Pulmonary artery endothelial cell (primary cell): ENCODE results near the gene IL13. TPM values are rescaled to one million over a fixed set of nuclear protein-coding genes. Genes with fewer than 3 reads are reported as not detected.

Experiments
- DNase-seq: peaks from one replicate; pipeline ENCODE4 v3.0.0-alpha.2; 2011; ENCODE audit warnings: low read depth, low spot score
- total RNA-seq: library from RNA; depleted of rRNA; stranded (reverse); fragments of >200 nt; gene quantifications from 2 replicates; pipeline ENCODE4 v1.2.3, GENCODE V29; 2014

Gene IL13
- total RNA-seq, 1 donor from 2014 or later = not detected

DNA sequence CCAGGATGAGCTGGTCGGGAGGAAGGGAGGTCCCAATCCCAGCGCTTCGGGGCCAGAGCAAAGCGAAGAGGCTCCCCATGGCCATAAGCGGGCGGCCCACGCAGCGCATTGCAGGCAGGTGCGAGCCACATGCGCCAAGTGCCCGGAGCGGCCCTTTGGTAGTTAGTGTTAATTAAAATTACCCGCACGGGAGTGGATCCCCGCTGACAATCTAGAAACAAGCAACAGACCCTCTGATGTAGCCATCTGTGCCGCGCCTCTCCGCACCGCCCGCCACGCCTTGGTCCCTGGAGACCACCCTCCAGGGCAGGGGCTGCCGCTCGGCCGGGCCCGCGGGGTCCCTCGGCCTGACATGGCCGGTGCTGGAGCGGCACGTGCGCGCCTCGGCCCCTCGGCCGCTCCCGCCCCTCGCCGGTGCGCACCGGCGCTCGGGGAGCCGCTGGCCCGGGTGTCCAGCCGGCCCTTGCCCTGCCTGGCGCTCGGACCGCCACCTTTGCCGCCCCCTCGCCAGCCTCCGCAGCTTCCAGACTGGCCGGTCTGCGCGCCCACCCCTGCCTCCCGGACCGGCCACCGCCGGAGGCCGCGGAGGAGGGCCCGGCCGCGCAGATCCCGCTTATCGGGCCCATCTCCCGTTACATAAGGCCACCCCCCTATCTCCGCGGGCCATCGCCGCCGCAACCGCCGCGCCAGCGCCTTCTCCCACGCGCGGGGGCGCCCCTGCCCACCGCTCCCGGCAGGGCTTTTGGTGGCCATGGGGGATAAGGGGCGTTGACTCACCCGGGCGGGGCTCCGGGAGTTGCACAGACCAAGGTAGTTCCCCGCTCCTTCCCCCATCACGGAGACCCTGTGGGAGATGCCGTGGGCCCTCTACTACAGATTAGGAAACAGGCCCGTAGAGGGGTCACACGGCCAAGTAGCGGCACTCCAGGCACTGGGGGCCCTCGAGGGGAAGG lies 1.9 kb upstream of the IL13 start:
- DNase-seq = no peak

DNA sequence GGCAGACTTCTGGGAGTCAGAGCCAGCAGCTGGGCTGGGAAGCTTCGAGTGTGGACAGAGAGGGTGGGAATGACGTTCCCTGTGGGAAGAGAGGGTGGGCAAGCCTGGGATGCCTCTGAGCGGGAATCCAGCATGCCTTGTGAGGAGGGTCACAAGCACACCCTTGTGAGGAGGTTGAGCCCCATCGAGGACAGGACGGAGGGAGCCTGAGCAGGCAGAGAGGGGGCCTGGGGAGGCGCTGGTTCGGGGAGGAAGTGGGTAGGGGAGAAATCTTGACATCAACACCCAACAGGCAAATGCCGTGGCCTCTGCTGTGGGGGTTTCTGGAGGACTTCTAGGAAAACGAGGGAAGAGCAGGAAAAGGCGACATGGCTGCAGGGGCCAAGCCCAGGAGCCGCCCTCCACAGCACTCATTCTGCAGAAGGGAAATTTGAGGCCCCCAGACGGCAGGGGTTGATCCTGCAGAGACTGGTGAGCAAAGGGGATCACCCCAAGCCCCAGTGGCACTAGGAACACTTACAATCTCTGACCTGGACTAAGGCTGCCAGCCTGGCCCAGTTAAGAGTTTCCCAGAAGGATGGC lies 1.1 kb upstream of the IL13 start:
- no peak for DNase-seq

DNA sequence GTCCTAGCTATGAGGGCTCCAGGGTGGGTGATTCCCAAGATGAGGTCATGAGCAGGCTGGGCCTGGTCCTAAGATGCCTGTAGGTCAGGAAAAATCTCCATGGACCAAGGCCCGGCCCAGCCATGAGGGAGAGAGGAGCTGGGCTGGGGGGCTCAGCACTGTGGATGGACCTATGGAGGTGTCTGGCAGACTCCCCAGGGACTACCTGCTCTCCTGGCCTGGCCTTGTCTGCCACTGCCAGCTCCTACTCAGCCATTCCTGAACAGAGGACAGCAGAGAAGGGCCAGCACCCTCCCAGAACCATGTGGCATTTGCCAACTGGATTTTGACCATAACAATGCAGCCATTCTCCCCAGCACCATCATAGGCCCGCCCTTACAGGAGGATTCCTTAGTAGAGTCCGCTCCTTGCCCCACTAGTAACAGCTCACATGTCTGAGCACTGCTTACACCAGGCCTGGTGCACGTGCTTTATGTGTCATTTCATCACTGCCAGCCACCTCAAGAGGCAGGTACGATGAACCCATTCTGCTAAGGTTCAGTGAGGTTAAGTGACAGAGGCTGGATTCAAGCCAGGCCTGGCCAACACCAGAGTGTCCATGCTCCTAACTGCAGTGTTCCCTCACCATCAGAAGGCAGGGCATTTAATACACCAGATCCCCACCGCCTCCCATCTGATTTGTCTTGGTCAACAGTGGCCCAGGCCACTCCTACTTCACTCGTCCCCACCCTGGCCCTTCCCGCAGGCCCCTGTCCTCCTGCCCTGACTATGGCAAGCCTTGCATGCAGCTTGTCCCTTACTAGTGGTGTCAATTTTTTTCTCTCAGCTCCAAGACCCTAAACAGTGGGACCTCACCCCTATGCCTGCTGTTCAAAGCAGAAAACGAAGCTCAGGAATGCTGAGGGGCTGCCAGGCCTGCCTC lies 669 bp downstream of the IL13 start:
- DNase-seq = no peak

DNA sequence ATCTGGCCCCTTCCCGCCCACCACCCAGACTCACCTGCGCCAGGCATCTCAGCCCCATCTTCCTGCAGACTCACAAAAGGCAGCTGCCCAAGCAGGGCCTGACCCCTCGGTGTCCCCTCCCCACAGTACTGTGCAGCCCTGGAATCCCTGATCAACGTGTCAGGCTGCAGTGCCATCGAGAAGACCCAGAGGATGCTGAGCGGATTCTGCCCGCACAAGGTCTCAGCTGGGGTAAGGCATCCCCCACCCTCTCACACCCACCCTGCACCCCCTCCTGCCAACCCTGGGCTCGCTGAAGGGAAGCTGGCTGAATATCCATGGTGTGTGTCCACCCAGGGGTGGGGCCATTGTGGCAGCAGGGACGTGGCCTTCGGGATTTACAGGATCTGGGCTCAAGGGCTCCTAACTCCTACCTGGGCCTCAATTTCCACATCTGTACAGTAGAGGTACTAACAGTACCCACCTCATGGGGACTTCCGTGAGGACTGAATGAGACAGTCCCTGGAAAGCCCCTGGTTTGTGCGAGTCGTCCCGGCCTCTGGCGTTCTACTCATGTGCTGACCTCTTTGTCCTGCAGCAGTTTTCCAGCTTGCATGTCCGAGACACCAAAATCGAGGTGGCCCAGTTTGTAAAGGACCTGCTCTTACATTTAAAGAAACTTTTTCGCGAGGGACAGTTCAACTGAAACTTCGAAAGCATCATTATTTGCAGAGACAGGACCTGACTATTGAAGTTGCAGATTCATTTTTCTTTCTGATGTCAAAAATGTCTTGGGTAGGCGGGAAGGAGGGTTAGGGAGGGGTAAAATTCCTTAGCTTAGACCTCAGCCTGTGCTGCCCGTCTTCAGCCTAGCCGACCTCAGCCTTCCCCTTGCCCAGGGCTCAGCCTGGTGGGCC lies 1.9 kb downstream of the IL13 start:
- DNase-seq = no peak

DNA sequence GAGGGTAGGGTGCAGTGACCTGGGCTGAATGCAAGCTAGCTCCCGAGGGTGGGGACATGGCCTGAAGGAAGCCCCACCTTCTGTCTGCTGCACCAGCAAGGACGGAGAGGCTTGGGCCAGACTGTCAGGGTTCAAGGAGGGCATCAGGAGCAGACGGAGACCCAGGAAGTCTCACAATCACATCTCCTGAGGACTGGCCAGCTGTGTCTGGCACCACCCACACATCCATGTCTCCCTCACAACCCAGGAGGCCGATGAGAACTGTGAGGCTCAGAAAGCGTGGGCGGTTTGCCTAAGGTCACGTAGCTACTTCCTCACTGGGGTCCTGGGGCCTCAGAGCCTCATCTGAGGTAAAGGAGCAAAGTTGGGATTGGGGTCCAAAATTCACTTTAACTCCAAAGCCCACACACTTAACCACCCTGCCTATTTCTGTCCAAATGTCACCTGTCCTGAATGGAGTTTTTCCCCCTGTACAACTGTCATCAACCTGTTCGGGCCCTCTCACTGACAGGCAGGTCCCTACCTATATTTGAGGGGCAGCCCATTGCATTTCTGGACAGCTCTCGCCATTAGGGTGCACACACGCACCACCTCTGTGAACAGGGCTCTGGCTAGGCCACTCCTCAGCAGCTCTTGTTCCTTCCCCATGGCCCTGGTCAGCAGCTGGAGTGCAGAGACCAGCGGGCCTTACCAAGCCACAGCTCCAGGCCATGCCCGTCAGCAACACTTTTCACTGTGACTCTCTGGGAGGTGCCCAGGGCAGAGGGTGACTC lies 3.4 kb downstream of the IL13 start:
- no peak for DNase-seq

DNA sequence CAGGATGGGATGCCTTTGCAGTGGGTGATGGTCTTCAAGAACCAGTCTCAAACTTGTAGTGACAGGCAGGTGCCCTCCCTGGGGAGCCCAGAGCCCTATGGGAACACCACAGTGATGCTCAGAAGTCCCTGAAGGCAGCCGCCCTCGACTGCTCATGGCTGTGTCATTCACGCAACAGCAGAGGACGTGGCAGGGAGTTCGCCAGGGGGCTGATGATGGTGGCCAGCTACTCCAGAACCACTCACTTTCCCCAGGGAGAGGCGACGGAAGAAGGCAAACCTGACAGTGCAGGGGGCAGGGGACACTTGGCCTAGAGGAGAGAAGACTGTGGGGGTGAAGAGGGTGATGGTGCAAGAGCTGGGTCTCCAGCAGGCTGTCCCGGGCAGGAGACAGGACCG lies 4.0 kb downstream of the IL13 start:
- no peak for DNase-seq

DNA sequence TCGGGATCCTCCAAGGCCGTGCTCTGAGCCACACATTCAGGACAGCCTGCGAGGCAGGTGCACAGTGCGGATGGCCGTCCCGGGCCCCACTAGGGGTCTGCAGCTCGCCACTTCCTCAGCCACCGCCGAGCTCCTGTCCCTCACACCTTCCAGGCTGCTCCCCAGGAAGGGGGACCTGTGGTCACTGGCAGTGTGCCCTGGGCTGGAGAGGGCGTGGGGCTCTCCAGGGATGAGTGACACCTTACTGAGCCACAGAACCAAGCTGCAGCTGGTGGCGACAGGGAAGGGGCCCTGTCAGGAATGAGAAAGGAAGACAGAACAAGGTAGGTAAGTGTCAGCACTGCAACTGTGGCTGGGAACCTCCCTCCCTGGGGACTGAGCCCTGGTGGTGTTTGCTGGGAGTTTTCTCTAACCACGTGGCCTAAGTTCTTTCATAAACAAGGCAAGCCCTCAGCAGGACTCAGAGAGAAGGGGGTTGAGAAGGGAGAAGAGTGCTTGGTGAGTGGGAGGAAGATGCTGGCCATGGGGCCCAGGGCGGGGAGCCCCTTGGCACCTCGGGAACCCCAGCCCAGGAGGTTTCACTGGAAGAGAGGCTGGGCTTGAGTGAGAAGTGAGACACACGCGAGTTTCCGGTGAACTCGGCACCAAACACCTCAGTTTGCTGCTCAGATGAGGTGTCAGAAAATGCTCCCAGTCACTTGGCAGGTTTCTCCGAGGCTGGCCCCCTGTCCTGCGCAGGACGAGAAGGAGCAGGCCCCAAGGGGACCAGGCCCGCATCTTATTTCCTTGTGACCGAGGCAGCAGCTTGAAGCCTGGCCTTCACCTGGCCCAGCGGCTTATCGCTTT lies 5.2 kb downstream of the IL13 start:
- no peak for DNase-seq

DNA sequence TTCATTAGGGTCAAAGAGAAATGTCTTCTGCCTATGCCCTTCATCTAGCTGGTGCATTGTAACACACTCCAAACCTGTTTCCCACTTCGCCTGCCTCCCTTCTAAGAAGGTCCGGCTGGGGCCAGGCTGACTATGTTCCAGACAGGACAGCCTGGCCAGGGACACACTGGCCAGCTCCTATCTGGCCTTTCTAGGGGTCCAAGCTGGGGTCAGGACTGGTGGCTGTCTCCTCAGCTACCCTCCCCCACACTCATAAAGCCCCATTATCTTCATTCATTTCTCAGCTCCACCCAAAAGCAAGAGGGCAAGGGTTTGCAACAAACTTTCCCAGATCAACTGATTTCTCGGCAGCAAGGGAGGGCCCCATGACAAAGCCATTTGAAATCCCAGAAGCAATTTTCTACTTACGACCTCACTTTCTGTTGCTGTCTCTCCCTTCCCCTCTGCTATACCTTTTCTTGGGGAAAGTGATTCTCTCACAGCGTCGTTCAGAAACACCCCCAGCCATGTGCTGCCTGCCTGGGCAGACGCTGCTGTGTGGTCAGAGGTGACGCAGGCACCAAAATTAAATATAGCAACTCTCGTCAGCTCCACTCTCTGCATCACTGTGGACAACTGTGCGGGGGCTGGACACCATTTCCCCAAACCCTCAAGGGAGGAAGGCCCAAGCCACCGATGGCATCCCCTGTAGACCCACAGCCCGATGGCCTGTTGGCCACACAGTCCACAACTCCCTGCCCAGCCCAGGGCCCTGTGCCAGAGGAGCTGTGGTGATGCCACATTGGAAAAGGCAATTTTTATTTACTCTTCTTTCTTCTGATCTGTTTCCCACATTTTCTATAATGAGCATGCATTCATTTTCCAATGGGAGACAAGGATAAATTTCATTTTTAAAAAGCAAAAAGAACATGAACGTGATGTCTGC lies 6.1 kb downstream of the IL13 start:
- no peak for DNase-seq

DNA sequence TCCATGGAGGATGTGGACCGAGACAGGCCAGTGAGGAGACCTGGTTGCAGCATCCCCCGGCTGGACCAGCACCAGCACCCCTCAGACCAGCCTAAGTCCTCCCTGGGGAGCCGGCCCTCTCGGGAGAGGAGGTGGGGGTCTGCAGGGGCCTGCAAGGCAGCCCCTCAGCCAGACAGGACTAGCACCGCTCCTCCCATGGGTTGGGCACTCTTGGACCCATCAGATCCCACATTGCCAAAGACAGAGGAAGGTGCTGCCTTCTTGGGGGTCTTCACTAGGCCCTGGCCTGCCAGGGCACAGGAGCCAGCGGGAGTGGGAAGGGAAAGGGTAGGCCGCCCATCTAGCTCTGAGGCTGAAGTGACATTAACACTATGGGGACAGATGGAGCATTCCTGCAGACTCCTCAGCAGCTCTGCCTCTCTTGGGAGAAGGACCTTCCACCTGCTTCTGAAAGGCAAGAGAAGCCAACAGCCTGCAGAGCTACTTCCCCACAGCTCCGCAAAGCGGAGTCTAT lies 6.8 kb downstream of the IL13 start:
- no peak for DNase-seq

DNA sequence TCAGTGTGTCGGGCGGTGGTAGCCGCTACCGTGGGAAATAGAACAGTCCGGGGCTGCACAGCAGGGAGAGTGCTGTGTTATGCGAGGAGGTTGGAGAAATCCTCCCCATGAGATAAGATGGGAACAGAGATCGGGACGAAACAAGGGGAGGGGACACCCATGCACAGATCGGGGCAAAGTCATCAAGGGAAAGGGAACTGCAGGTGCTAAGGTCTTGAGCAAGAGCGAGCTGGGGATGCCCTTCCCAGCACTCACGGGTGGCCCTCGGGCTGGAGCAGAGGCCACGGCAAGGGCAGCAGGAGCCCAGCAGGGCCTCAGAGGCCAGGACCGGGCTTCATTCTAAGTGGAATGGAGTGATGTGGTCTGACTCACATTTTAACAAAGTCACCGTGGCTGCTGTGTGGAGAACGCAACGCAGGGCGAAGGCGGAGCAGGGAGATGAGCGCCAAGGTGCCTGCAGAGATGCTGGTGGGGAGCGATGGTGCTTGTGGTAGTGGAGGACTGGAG lies 7.7 kb downstream of the IL13 start:
- DNase-seq = no peak

DNA sequence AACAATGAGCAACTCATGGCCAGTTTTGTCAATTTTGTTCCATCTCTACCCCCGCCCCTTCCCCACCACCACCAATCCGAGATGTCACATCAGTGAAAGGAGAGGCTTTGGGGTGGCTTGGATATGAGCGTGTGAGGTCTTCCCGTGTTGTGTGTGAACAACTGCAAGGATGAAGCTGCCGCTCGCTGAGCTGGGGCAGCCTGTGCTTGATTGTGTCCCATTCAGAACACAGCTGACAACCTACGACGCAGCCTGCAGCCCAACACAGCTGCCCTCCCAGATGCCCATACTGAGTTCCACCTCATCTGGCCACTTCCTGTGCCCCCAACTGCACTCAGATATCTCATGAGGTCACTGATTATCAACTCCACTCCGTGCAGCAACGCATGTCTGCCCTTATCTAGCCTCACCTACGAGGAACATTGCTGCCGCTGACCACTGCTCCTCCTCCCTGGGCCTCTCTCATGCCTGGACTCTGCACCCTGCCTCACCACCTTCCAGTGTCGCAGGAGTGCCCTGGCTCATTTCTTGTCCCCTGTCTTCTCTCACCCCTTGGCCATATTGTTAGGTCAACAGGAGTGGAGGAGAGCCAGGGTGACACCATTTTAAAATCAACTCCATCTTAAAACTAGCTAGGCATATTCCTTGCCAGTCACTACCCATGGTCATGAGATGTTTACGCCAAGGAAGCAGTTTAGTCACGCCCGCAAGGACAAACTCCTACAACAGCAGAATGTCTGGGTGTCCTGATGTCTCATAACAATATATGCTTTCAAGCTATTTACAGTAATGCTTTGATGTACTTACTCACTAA lies 8.5 kb downstream of the IL13 start:
- no peak for DNase-seq

DNA sequence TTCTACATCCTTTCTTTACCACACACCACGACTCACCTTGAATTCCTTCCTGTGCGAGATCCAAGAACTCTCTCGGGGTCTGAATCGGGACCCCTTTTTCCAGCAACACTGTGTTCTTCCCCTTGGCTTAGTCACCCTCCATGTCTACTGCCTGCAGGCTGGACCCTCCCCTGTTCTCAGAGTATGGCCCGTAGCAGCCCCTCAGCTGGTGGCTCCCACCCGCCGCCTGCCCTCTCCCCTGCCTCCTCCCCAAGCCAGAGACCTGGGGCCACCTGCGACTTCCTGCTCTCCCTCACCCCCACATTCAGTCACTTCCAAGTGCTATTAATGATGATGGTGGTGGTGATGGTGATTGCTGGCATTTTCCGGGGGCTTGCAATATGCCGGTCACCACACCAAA lies 9.3 kb downstream of the IL13 start:
- DNase-seq = no peak

DNA sequence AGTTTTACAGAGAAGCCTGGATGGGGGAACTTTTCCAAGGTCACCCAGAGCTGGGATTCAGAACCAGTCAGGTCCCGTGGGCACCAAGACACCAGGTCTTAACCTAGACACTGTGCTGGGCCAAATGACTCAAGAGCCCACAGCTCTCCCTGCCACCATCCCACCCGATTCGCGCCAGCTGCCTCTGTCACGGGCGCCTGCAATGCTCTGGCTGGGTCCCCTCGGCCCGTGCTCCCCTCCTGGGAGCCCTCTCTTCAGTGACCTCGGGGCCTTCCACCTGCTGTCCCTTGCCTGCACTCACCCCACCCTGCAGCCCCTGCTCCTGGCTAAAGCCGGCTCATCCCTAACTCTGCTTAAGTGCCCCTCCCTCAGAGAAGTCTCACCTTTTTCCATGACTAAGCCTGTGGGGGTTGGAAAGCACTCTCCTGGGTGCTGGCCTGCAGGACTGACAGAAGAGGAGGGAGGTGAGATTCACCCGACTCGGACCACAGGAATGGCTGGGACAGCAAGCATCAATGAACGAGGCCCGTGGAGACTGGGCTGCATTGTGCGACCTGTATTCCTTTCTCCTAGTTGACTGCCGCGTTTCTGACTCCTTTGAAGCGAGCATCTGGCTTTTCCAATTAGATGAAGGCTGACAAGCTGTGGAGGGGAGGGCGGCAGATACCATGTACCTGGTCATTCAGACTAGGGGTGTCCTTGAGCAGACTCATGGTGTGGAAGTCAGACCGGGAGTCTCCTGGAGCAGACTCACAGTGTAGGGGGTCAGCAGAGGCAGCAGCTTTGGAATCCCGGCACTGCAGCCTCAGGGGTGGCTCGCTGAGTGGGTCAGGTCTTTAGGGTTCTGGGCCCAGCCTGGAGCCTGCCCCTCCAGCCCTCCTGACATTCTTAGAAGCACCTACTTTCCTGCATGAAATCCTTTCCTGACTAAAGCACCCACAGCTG lies 10.1 kb downstream of the IL13 start:
- no peak for DNase-seq

DNA sequence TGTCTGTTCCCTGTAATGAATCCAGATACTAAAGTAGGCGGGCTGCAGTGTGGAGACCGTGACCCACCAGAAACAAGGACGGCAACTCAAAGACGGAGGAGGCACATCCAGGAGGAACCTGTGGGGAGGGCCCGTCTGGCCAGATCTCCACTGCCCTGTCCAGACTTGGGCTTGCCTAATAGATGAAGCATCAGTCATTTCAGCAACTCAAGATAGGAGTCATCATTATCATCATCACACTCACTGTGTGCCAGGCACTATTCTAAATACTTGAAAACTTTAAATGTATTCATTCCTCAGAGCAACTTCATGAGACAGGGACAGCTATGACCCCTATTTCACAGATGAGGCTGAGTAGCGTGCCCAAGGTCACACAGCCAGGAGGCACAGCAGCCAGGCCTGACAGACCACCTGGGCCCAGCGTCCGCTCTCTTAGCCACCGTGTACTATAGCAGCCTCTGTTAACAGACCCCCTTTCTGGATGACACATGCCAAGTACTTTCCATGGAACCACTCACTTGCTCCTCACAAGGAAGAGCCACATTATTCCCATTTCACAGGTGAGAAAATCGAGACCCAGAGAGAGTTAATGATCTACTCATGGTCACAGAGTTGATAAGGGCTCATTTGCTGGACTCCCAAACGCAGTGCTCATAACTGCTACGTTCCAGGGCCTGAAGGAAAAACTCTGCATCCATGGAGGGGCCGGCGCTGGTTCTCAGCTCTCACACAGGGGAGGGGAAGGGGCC lies 10.9 kb downstream of the IL13 start:
- DNase-seq = no peak

DNA sequence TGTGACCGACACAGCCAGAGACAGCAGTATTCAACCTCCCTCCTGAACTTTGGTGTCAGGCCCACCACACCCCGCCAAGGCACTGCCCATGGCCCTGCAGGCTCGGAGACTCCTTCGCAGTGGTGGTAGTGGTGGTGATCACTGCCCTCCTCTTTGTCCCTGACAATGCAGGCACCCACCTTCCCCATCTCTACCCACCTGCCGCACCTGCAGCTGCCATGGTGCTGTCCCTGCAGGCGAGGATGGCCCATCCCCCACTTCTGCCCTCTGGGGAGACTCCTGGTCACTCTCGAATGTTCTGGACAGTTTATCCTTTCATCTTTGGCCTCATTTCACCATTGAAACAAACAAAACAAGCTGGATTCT lies 11.5 kb downstream of the IL13 start:
- DNase-seq = no peak
